GM12878 (cell line): ENCODE data around the gene GKN1. TPM values are rescaled to one million over a fixed set of nuclear protein-coding genes. Genes with fewer than 3 reads are reported as not detected.

Experiments
- ATAC-seq: fragments of 200-7000 bp; cut with Tn5 transposase; 3 replicates; pipeline ENCODE4 v1.9.1; 2020; ENCODE audit warnings: mild to moderate bottlenecking, moderate library complexity
- BruUV-seq: library from RNA; stranded (reverse); fragments of 400-500 nt; replicated peaks from 2 replicates; lab custom pipeline; 2021; lab: Mats Ljungman, UMichigan
- CTCF ChIA-PET: fragments of 300-600 bp; sonication (Branson Sonifier 250); formaldehyde crosslinking; extraction: SDS; loops from one replicate; lab custom pipeline; 2021; ENCODE audit warnings: inconsistent platforms; lab: Yijun Ruan, JAX
- POLR2A ChIA-PET: fragments of 350-600 bp; formaldehyde crosslinking; extraction: SDS; loops from one replicate; lab custom pipeline; 2021; ENCODE audit warnings: inconsistent platforms; lab: Charles Lee
- RAD21 ChIA-PET: fragments of 300-600 bp; sonication (Branson Sonifier 250); formaldehyde crosslinking; loops from one replicate; lab custom pipeline; 2023; ENCODE audit warnings: antibody characterized with exemption; ENCODE audit not compliant: unreplicated experiment; lab: Charles Lee
- SMC1A ChIA-PET: fragments of 300-600 bp; sonication (Branson Sonifier 250); formaldehyde crosslinking; loops from one replicate; lab custom pipeline; 2023; ENCODE audit not compliant: unreplicated experiment, uncharacterized antibody; lab: Charles Lee
- DNase-seq: peaks from one replicate; pipeline ENCODE4 v3.0.0-alpha.2; 2011; ENCODE audit warnings: low read depth, low spot score
- FAIRE-seq: peaks from 3 replicates; lab custom pipeline; 2011; peaks lifted over from hg19 to GRCh38; lab: Jason Lieb, UNC
- H2AFZ ChIP-seq: 2 replicates; pipeline ENCODE4 v1.6.0; 2011; ENCODE audit warnings: low read depth, low read length, control low read depth; ENCODE audit not compliant: control insufficient read depth
- H3K27ac ChIP-seq: 2 replicates; pipeline ENCODE4 v1.5.1; 2011; ENCODE audit warnings: control low read depth; ENCODE audit not compliant: control insufficient read depth, insufficient read depth
- H3K27me3 ChIP-seq, 2 experiments: replicated peaks in 1 of 2; 2 replicates each; pipeline versions ENCODE4 v1.6.0 to v1.6.1; 2011; ENCODE audit warnings: low read length in 1 of 2; ENCODE audit not compliant: control insufficient read depth in 2 of 2, insufficient read depth in 2 of 2
- H3K36me3 ChIP-seq, 2 experiments: 2 replicates each; pipeline ENCODE4 v1.5.1; 2011; ENCODE audit warnings: low read length in 1 of 2; ENCODE audit not compliant: control insufficient read depth in 2 of 2, insufficient read depth in 2 of 2
- H3K4me1 ChIP-seq: 2 replicates; pipeline ENCODE4 v1.6.1; 2011; ENCODE audit warnings: mild to moderate bottlenecking, low read length, moderate library complexity, mixed read lengths; ENCODE audit not compliant: control insufficient read depth, insufficient read depth
- H3K4me2 ChIP-seq: 2 replicates; pipeline ENCODE4 v1.6.0; 2011; ENCODE audit warnings: control low read depth; ENCODE audit not compliant: control insufficient read depth, insufficient read depth
- H3K4me3 ChIP-seq: fragments of 200-600 bp; sonication (generic); 2 replicates; pipeline ENCODE4 v1.5.1; 2016
- H3K79me2 ChIP-seq: 2 replicates; pipeline ENCODE4 v1.6.0; 2011; ENCODE audit warnings: low read length; ENCODE audit not compliant: control insufficient read depth, insufficient read depth
- H3K9ac ChIP-seq: 2 replicates; pipeline ENCODE4 v1.8.0; 2011; ENCODE audit warnings: low read length, control low read depth, mixed read lengths; ENCODE audit not compliant: control insufficient read depth, insufficient read depth
- H3K9me3 ChIP-seq: replicated peaks from 3 replicates; pipeline ENCODE4 v1.5.1; 2011; ENCODE audit warnings: mild to moderate bottlenecking, low read length; ENCODE audit not compliant: control insufficient read depth, insufficient read depth
- H4K20me1 ChIP-seq: 2 replicates; pipeline ENCODE4 v1.6.0; 2011; ENCODE audit not compliant: control insufficient read depth, insufficient read depth
- BHLHE40 ChIP-seq, 2 experiments: fragments of 450-650 bp in 1 of 2; IDR thresholded peaks; 2 replicates each; pipeline ENCODE4 v1.6.1; 2011 to 2017; ENCODE audit warnings: low read depth in 2 of 2, borderline replicate concordance in 1 of 2, improper control_type of control experiment in 1 of 2, low read length in 1 of 2, mild to moderate bottlenecking in 1 of 2
- EP300 ChIP-seq, 2 experiments: fragments of 150-350 bp in 1 of 2; IDR thresholded peaks; 2 replicates each; pipeline ENCODE4 v1.6.1; 2011 to 2012; ENCODE audit warnings: low read depth in 2 of 2, low read length in 2 of 2, borderline replicate concordance in 1 of 2, improper control_type of control experiment in 1 of 2, inconsistent platforms in 1 of 2; ENCODE audit not compliant: control insufficient read depth in 1 of 2
- ESRRA ChIP-seq: IDR thresholded peaks from 2 replicates; pipeline ENCODE4 v1.6.1; 2012; ENCODE audit warnings: mild to moderate bottlenecking, low read length, improper control_type of control experiment
- GABPA ChIP-seq: IDR thresholded peaks from 2 replicates; pipeline ENCODE4 v1.6.1; 2014; ENCODE audit warnings: antibody characterized with exemption, low read depth, mild to moderate bottlenecking, inconsistent platforms
- GATAD2B ChIP-seq: fragments of 450-650 bp; conservative IDR thresholded peaks from 2 replicates; pipeline ENCODE4 v1.6.1; 2017; ENCODE audit warnings: low read depth, mild to moderate bottlenecking, moderate library complexity
- MLLT1 ChIP-seq: fragments of 450-650 bp; IDR thresholded peaks from 2 replicates; pipeline ENCODE4 v1.6.1; 2016; ENCODE audit warnings: mild to moderate bottlenecking
- MTA2 ChIP-seq: fragments of 450-650 bp; IDR thresholded peaks from 2 replicates; pipeline ENCODE4 v1.6.1; 2016; ENCODE audit warnings: low read depth, mild to moderate bottlenecking, moderate library complexity
- PKNOX1 ChIP-seq: fragments of 450-650 bp; IDR thresholded peaks from 2 replicates; pipeline ENCODE4 v1.6.1; 2016; ENCODE audit warnings: mild to moderate bottlenecking
- POLR2AphosphoS5 ChIP-seq: IDR thresholded peaks from 2 replicates; pipeline ENCODE4 v1.6.1; 2011; ENCODE audit warnings: mild to moderate bottlenecking, low read length, inconsistent platforms
- WGBS: methylation state at CpG from one replicate; pipeline ENCODE4 v1.1.6; 2016; ENCODE audit warnings: low lambda C conversion rate; ENCODE audit not compliant: insufficient replicate concordance, insufficient coverage; ENCODE audit errors: missing lambda C conversion rate; 5-methylcytosine and 5-hydroxymethylcytosine counted together
- in situ Hi-C: fragments of 300-500 bp; cut with MboI; formaldehyde crosslinking; loops from 9 replicates; pipeline ENCODE4 v1.14.3; 2018; ENCODE audit warnings: mixed read lengths
- intact Hi-C: fragments of 100-400 bp; cut with micrococcal nuclease; formaldehyde crosslinking; loops from one replicate; pipeline ENCODE4 v1.14.2; 2022; ENCODE audit not compliant: unreplicated experiment
- polyA plus RNA-seq, 11 experiments: library from polyadenylated mRNA; depleted of rRNA in 4 of 11; unstranded in 6 of 11; stranded (reverse) in 5 of 11; fragments of >200 nt; fragmentation: Nextera tagmentation in 4 of 11; fragmentation: Illumina TruSeq in 1 of 11; extraction: Ambion mirVana in 4 of 11; extraction: Trizol in 1 of 11; gene quantifications; 1 replicate in 1 of 11; 2 replicates in 10 of 11; pipeline versions ENCODE4 v1.2.1 to v1.2.3, GENCODE V29; 2011 to 2016; ENCODE audit warnings: inconsistent platforms in 2 of 11, missing spikeins in 2 of 11, low read depth in 1 of 11
- total RNA-seq, 4 experiments: library from RNA; depleted of rRNA in 3 of 4; stranded (reverse); fragments of >200 nt in 3 of 4; fragmentation: Illumina TruSeq in 1 of 4; extraction: Trizol in 1 of 4; gene quantifications; 2 replicates each; pipeline versions ENCODE4 v1.2.1 to v1.2.3, GENCODE V29; 2013 to 2021

GKN1 gene
- total and polyA plus RNA-seq, 10 of the 15 experiments (the other 5 are each of a cell fraction or from before 2014, with no cell fraction given), result not detected

DNA sequence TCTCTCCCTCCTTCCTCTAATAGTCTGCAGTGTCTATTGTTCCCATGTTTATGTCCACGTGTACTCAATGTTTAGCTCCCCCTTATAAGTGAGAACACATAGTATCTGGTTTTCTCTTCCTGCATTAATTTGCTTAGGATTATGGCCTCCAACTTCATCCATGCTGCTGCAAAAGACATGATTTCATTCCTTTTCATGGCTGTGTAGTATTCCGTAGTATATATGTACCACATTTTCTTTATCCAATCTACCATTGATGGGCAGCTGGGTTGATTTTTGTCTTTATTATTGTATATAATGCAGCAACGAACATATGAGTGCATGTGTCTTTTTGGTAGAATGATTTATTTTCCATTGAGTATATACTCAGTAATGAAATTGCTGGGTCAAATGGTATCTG is 35.5 kb upstream of the GKN1 start:
- in situ Hi-C loops, result no loop called here
- H3K27me3 ChIP-seq, result no peaks in the 10 kb centered on the region; a peak in 1 of 4 replicates
- no peak overlapping the region for H3K9ac ChIP-seq
- no peaks in the 10 kb centered on the region for H3K4me1 ChIP-seq
- H3K79me2 ChIP-seq, result no peaks in the 10 kb centered on the region
- no TSS peak for BruUV-seq
- intact Hi-C loops, result no loop called here
- H3K36me3 ChIP-seq, result no peaks in the 10 kb centered on the region
- CTCF ChIA-PET, result no interaction called here
- no peaks in the 10 kb centered on the region for H3K9me3 ChIP-seq
- WGBS, result 48% methylated on average over 3 of the region's 3 CpGs
- no peak overlapping the region for H2AFZ ChIP-seq
- RAD21 ChIA-PET, result no interaction called here
- no peak overlapping the region for H3K4me3 ChIP-seq
- H4K20me1 ChIP-seq, result no peaks in the 10 kb centered on the region
- FAIRE-seq (no peak), DNase-seq (no peak), ATAC-seq (no peak)
- POLR2A ChIA-PET, result no interaction called here
- no peak overlapping the region for H3K4me2 ChIP-seq
- SMC1A ChIA-PET, result no interaction called here
- no peak for TF ChIP-seq PKNOX1
- no peak for TF ChIP-seq BHLHE40 (IDR thresholded peaks at IDR 0.05; ENCODE audit: borderline replicate concordance in 1 of 2, low read depth in 2 of 2, low read length in 1 of 2)
- TF ChIP-seq GATAD2B, result no peak
- no peak for TF ChIP-seq MLLT1
- no peak for TF ChIP-seq ESRRA
- TF ChIP-seq MTA2, result no peak
- TF ChIP-seq EP300 (IDR thresholded peaks at IDR 0.05; ENCODE audit: borderline replicate concordance in 1 of 2, control insufficient read depth in 1 of 2, low read depth in 2 of 2, low read length in 2 of 2), result no peak
- no peak for TF ChIP-seq GABPA
- TF ChIP-seq POLR2AphosphoS5, result no peak
- TF ChIP-seq, all 136 proteins: peak for 0
- H3K27ac ChIP-seq, result no peak overlapping the region
